NOMO-1 treated with DMSO at 0.1 percent for 48 hours (cell line): ENCODE data around the gene GJC2.
"Not testable (repeated sequence)": the region's sequence is repeated elsewhere in the genome, so short reads cannot be mapped to it uniquely, and the experiment has no call there.

ENCODE experiments used
- DNase-seq: peaks from one replicate; lab custom pipeline; 2025; ENCODE audit not compliant: unreplicated experiment; lab: John Stamatoyannopoulos, UW

The GJC2 gene

GRCh38 chr1:228184152-228184551 is 34.4 kb downstream of the GJC2 start:
- DNase-seq, result no peak

GRCh38 chr1:228185641-228185965 is 35.9 kb downstream of the GJC2 start:
- DNase-seq, result no peak

- DNase-seq, result not testable (repeated sequence)
Observed at GRCh38 chr1:228188249-228188648, 38.5 kb downstream of the GJC2 start.

- DNase-seq, result no peak
Observed at GRCh38 chr1:228190182-228190581, 40.5 kb downstream of the GJC2 start.

GRCh38 chr1:228190778-228191177 is 41.0 kb downstream of the GJC2 start:
- DNase-seq, result no peak

- DNase-seq, result no peak
Observed at GRCh38 chr1:228194436-228194835, 44.7 kb downstream of the GJC2 start.

- no peak for DNase-seq
Observed at GRCh38 chr1:228194921-228195812, 45.4 kb downstream of the GJC2 start.

GRCh38 chr1:228197555-228198147 is 47.9 kb downstream of the GJC2 start:
- no peak for DNase-seq

- DNase-seq, result no peak
Observed at GRCh38 chr1:228198977-228199590, 49.4 kb downstream of the GJC2 start.

GRCh38 chr1:228204958-228205357 is 55.2 kb downstream of the GJC2 start:
- DNase-seq, result peak; percentile 1

- no peak for DNase-seq
Observed at GRCh38 chr1:228205526-228206436, 56.1 kb downstream of the GJC2 start.

GRCh38 chr1:228206582-228207351 is 57.0 kb downstream of the GJC2 start:
- DNase-seq, result no peak

- DNase-seq, result no peak
Observed at GRCh38 chr1:228207381-228207810, 57.7 kb downstream of the GJC2 start.

GRCh38 chr1:228207851-228208821 is 58.4 kb downstream of the GJC2 start, which contains the start of gene OBSCN:
OBSCN (plus strand) TSS chr1:228208044; CDS start chr1:228211784, 3,740 bp downstream.
- no peak for DNase-seq

GRCh38 chr1:228208831-228209551 is 59.3 kb downstream of the GJC2 start:
- no peak for DNase-seq
